SK-N-SH treated with all-trans-retinoic acid at 6 μM for 48 hours (cell line): Measurements from ENCODE around the gene AMMECR1L.

Source experiments
- ATAC-seq: fragments of 200-7000 bp; cut with Tn5 transposase; 3 replicates; pipeline ENCODE4 v1.9.1; 2020; ENCODE audit warnings: mild to moderate bottlenecking, moderate library complexity
- ARNTL ChIP-seq: fragments of 450-650 bp; formaldehyde crosslinking; IDR thresholded peaks from 2 replicates; pipeline ENCODE4 v1.5.0; 2020; ENCODE audit warnings: low read depth, mild to moderate bottlenecking, moderate library complexity, borderline replicate concordance
- BACH2 ChIP-seq: fragments of 250-450 bp; sonication (Bioruptor Pico); IDR thresholded peaks from 2 replicates; pipeline ENCODE4 v1.9.0; 2021; ENCODE audit warnings: mild to moderate bottlenecking, borderline replicate concordance
- CSDC2 ChIP-seq: fragments of 250-450 bp; sonication (Bioruptor Pico); IDR thresholded peaks from 2 replicates; pipeline ENCODE4 v1.5.0; 2020; ENCODE audit warnings: mild to moderate bottlenecking, moderate library complexity
- CSRNP3 ChIP-seq: fragments of 250-450 bp; sonication (Bioruptor Pico); IDR thresholded peaks from 2 replicates; pipeline ENCODE4 v1.5.1; 2021; ENCODE audit warnings: mild to moderate bottlenecking, moderate library complexity
- GLIS3 ChIP-seq: fragments of 250-450 bp; sonication (Bioruptor Pico); IDR thresholded peaks from 2 replicates; pipeline ENCODE4 v1.5.0; 2020; ENCODE audit warnings: mild to moderate bottlenecking, moderate library complexity
- ISL1 ChIP-seq: fragments of 250-450 bp; sonication (Bioruptor Pico); IDR thresholded peaks from 2 replicates; pipeline ENCODE4 v2.1.2; 2022; ENCODE audit warnings: mild to moderate bottlenecking, moderate library complexity
- OSR1 ChIP-seq: fragments of 250-450 bp; sonication (Bioruptor Pico); IDR thresholded peaks from 2 replicates; pipeline ENCODE4 v1.8.0; 2022; ENCODE audit warnings: moderate library complexity, mild to moderate bottlenecking, inconsistent platforms
- POU6F1 ChIP-seq: fragments of 250-450 bp; sonication (Bioruptor Pico); IDR thresholded peaks from 2 replicates; pipeline ENCODE4 v1.8.0; 2021; ENCODE audit warnings: low read depth, mild to moderate bottlenecking, moderate library complexity, borderline replicate concordance
- PPARA ChIP-seq: fragments of 250-450 bp; sonication (Bioruptor Pico); IDR thresholded peaks from 2 replicates; pipeline ENCODE4 v1.5.0; 2020; ENCODE audit warnings: mild to moderate bottlenecking, borderline replicate concordance
- RARB ChIP-seq: fragments of 250-450 bp; sonication (Bioruptor Pico); IDR thresholded peaks from 2 replicates; pipeline ENCODE4 v1.8.0; 2021; ENCODE audit warnings: mild to moderate bottlenecking, moderate library complexity
- SNAI2 ChIP-seq: fragments of 250-450 bp; sonication (Bioruptor Pico); IDR thresholded peaks from 2 replicates; pipeline ENCODE4 v1.5.0; 2020; ENCODE audit warnings: mild to moderate bottlenecking, moderate library complexity
- TCF4 ChIP-seq: fragments of 250-450 bp; sonication (Bioruptor Pico); IDR thresholded peaks from 2 replicates; pipeline ENCODE4 v1.8.0; 2021; ENCODE audit warnings: mild to moderate bottlenecking, moderate library complexity, borderline replicate concordance
- TOX ChIP-seq: fragments of 250-450 bp; sonication (Bioruptor Pico); IDR thresholded peaks from 2 replicates; pipeline ENCODE4 v1.8.0; 2021; ENCODE audit warnings: mild to moderate bottlenecking, moderate library complexity, borderline replicate concordance
- TSHZ2 ChIP-seq: fragments of 250-450 bp; sonication (Bioruptor Pico); IDR thresholded peaks from 2 replicates; pipeline ENCODE4 v1.5.0; 2020; ENCODE audit warnings: mild to moderate bottlenecking, moderate library complexity
- ZC3H10 ChIP-seq: fragments of 250-450 bp; sonication (Bioruptor Pico); IDR thresholded peaks from 2 replicates; pipeline ENCODE4 v1.5.1; 2021; ENCODE audit warnings: mild to moderate bottlenecking, moderate library complexity
- ZFP3 ChIP-seq: fragments of 250-450 bp; sonication (Bioruptor Pico); IDR thresholded peaks from 2 replicates; pipeline ENCODE4 v1.5.0; 2020; ENCODE audit warnings: mild to moderate bottlenecking, moderate library complexity
- ZFP30 ChIP-seq: fragments of 450-650 bp; formaldehyde crosslinking; IDR thresholded peaks from 2 replicates; pipeline ENCODE4 v1.5.0; 2022; ENCODE audit warnings: mild to moderate bottlenecking, moderate library complexity
- ZNF565 ChIP-seq: fragments of 450-650 bp; formaldehyde crosslinking; conservative IDR thresholded peaks from 2 replicates; pipeline ENCODE4 v1.5.0; 2020; ENCODE audit warnings: low read depth, mild to moderate bottlenecking, moderate library complexity
- ZNF70 ChIP-seq: fragments of 450-650 bp; formaldehyde crosslinking; IDR thresholded peaks from 2 replicates; pipeline ENCODE4 v1.5.0; 2020; ENCODE audit warnings: mild to moderate bottlenecking, moderate library complexity
- ZNF8 ChIP-seq: fragments of 450-650 bp; formaldehyde crosslinking; IDR thresholded peaks from 2 replicates; pipeline ENCODE4 v1.5.0; 2020; ENCODE audit warnings: mild to moderate bottlenecking, moderate library complexity
- TF ChIP-seq, protein P1 (sequence below): fragments of 250-450 bp; sonication (Bioruptor Pico); IDR thresholded peaks from 2 replicates; pipeline ENCODE4 v1.5.1; 2020; ENCODE audit warnings: low read depth, mild to moderate bottlenecking, moderate library complexity

Gene AMMECR1L

GRCh38 chr2:127887776-127888130 lies 2.0 kb upstream of the AMMECR1L start:
- ATAC-seq, result no peak
- TF ChIP-seq ISL1 (CRISPR knock-in tag) (no peak), ZFP3 (no peak), ARNTL (no peak), OSR1 (CRISPR knock-in tag) (no peak), TCF4 (no peak)
- TF ChIP-seq, protein P1, sequence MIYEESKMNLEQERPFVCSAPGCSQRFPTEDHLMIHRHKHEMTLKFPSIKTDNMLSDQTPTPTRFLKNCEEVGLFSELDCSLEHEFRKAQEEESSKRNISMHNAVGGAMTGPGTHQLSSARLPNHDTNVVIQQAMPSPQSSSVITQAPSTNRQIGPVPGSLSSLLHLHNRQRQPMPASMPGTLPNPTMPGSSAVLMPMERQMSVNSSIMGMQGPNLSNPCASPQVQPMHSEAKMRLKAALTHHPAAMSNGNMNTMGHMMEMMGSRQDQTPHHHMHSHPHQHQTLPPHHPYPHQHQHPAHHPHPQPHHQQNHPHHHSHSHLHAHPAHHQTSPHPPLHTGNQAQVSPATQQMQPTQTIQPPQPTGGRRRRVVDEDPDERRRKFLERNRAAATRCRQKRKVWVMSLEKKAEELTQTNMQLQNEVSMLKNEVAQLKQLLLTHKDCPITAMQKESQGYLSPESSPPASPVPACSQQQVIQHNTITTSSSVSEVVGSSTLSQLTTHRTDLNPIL (CRISPR knock-in tag), result no peak

DNA sequence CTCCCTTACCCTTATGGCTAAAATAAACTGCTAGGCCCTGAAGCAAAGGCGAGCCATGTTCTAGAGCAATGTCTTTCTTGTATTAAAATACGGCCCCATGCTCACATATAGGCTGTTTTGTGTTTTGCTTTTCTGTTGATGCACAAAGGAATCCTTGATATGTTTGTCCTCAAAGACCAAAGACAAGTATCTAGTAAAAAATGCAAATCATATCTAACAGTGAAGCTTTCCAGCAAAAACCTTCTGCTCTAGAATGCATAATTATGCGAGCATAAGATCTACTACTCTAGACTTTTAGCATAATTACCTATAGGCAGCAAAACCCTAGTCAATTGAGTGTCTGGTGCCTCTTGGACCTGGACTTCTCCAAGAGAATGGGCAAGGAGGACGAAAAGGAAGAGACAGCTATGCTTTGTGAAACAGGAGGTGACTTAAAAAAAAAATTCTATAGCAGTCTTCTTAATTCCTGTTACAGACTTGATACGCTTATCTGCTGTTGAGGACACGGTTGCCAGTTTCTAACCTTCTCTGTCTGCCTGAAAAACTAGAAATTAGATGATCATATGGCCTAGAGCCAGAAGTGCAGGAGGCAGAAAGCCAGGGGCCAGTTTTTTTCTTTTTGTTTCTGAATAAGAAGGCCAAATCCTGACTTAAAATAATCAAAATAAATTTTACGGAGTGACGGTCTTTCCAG lies 1.5 kb upstream of the AMMECR1L start:
- no peak for TF ChIP-seq ZNF70 (CRISPR knock-in tag)
- TF ChIP-seq CSRNP3, result no peak
- no peak for TF ChIP-seq CSDC2 (CRISPR knock-in tag)
- no peak for TF ChIP-seq SNAI2 (CRISPR knock-in tag)
- TF ChIP-seq ZNF8, result no peak
- no peak for TF ChIP-seq ZNF565 (CRISPR knock-in tag)
- TF ChIP-seq POU6F1 (CRISPR knock-in tag), result no peak
- no peak for TF ChIP-seq GLIS3 (CRISPR knock-in tag)
- no peak for TF ChIP-seq TCF4
- TF ChIP-seq, protein P1 (CRISPR knock-in tag), result no peak
- TF ChIP-seq ZFP3, result no peak
- no peak for TF ChIP-seq TSHZ2 (CRISPR knock-in tag)
- no peak for TF ChIP-seq BACH2 (CRISPR knock-in tag)
- no peak for TF ChIP-seq OSR1 (CRISPR knock-in tag)
- TF ChIP-seq RARB (CRISPR knock-in tag), result no peak
- no peak for ATAC-seq

GRCh38 chr2:127886593-127886935 lies 808 bp upstream of the AMMECR1L start:
- ATAC-seq, result peak; percentile 57

- peak; percentile 6 for ATAC-seq
Observed at GRCh38 chr2:127884861-127885740, 655 bp downstream of the AMMECR1L start.

GRCh38 chr2:127884436-127884835 lies 1.3 kb downstream of the AMMECR1L start:
- no peak for ATAC-seq
- no peak for TF ChIP-seq POU6F1 (CRISPR knock-in tag)
- no peak for TF ChIP-seq ZFP30 (CRISPR knock-in tag)
- TF ChIP-seq CSRNP3, result no peak
- no peak for TF ChIP-seq ZC3H10 (CRISPR knock-in tag)
- no peak for TF ChIP-seq CSDC2 (CRISPR knock-in tag)
- TF ChIP-seq, protein P1 (CRISPR knock-in tag), result no peak
- no peak for TF ChIP-seq PPARA (CRISPR knock-in tag)
- no peak for TF ChIP-seq TOX (CRISPR knock-in tag)
